HEK293 (cell line): ENCODE results near the gene MICU1.

Source experiments
- CTCF ChIA-PET: fragments of 350-600 bp; formaldehyde crosslinking; extraction: SDS; loops from one replicate; lab custom pipeline; 2021; ENCODE audit warnings: antibody characterized with exemption; lab: Yijun Ruan, JAX
- POLR2A ChIA-PET: fragments of 300-600 bp; formaldehyde crosslinking; extraction: SDS; loops from one replicate; lab custom pipeline; 2020; ENCODE audit warnings: antibody characterized with exemption, inconsistent platforms; lab: Yijun Ruan, JAX
- H3K27ac ChIP-seq: fragments of 200-500 bp; sonication (Bioruptor generic); 2 replicates; pipeline ENCODE4 v1.5.1; 2014; ENCODE audit warnings: low read depth, low read length, control low read depth, inconsistent platforms; ENCODE audit errors: extremely low read depth
- H3K36me3 ChIP-seq, 2 experiments: fragments of 200-500 bp in 1 of 2; sonication (Bioruptor generic) in 1 of 2; 1 replicate in 1 of 2; 2 replicates in 1 of 2; pipeline ENCODE4 v1.5.1; 2014 to 2017; ENCODE audit warnings: inconsistent platforms in 2 of 2, low read length in 2 of 2; ENCODE audit not compliant: control insufficient read depth in 2 of 2, insufficient read depth in 1 of 2
- H3K4me1 ChIP-seq: fragments of 200-500 bp; sonication (Bioruptor generic); 2 replicates; pipeline ENCODE4 v1.5.1; 2014; ENCODE audit warnings: mild to moderate bottlenecking, low read length, inconsistent platforms; ENCODE audit not compliant: control insufficient read depth, insufficient read depth
- H3K4me3 ChIP-seq: 2 replicates; pipeline ENCODE4 v1.5.1; 2011; ENCODE audit warnings: low read depth, mild to moderate bottlenecking, control low read depth, low read length, moderate library complexity
- H3K9me3 ChIP-seq: fragments of 200-500 bp; sonication (Bioruptor generic); 2 replicates; pipeline ENCODE4 v1.5.1; 2014; ENCODE audit warnings: low read depth, low read length, inconsistent platforms; ENCODE audit not compliant: control insufficient read depth, insufficient read depth
- KLF10 ChIP-seq: fragments of 450-650 bp; IDR thresholded peaks from 2 replicates; pipeline ENCODE4 v1.5.1; 2018; ENCODE audit warnings: missing biosample characterization, mild to moderate bottlenecking, missing genetic modification characterization
- OVOL3 ChIP-seq: fragments of 450-650 bp; formaldehyde crosslinking; IDR thresholded peaks from 2 replicates; pipeline ENCODE4 v1.5.1; 2016; ENCODE audit warnings: missing biosample characterization, missing genetic modification characterization
- PRDM6 ChIP-seq: fragments of 450-650 bp; formaldehyde crosslinking; IDR thresholded peaks from 2 replicates; pipeline ENCODE4 v1.5.1; 2017; ENCODE audit warnings: missing biosample characterization, missing genetic modification characterization
- SP3 ChIP-seq: fragments of 450-650 bp; formaldehyde crosslinking; IDR thresholded peaks from 2 replicates; pipeline ENCODE4 v1.5.1; 2016; ENCODE audit warnings: missing biosample characterization, missing genetic modification characterization
- TCF7L2 ChIP-seq: IDR thresholded peaks from 2 replicates; pipeline ENCODE4 v1.6.1; 2011; ENCODE audit warnings: low read depth, mild to moderate bottlenecking, inconsistent platforms, low read length, moderate library complexity, borderline replicate concordance
- ZBTB10 ChIP-seq: fragments of 450-650 bp; formaldehyde crosslinking; IDR thresholded peaks from 2 replicates; pipeline ENCODE4 v1.5.1; 2016; ENCODE audit warnings: missing biosample characterization, missing genetic modification characterization
- ZBTB48 ChIP-seq: fragments of 450-650 bp; formaldehyde crosslinking; IDR thresholded peaks from 2 replicates; pipeline ENCODE4 v1.5.1; 2016; ENCODE audit warnings: missing biosample characterization, missing genetic modification characterization
- ZEB2 ChIP-seq: fragments of 450-650 bp; formaldehyde crosslinking; IDR thresholded peaks from 2 replicates; pipeline ENCODE4 v1.5.1; 2016; ENCODE audit warnings: missing biosample characterization, missing genetic modification characterization
- ZNF175 ChIP-seq: fragments of 450-650 bp; formaldehyde crosslinking; IDR thresholded peaks from 2 replicates; pipeline ENCODE4 v1.5.1; 2016; ENCODE audit warnings: missing biosample characterization, missing genetic modification characterization
- ZNF19 ChIP-seq: fragments of 450-650 bp; formaldehyde crosslinking; IDR thresholded peaks from 2 replicates; pipeline ENCODE4; 2016; ENCODE audit warnings: missing biosample characterization, missing genetic modification characterization, low read depth
- ZNF280D ChIP-seq: fragments of 450-650 bp; formaldehyde crosslinking; IDR thresholded peaks from 2 replicates; pipeline ENCODE4 v1.5.1; 2016; ENCODE audit warnings: missing biosample characterization, missing genetic modification characterization
- ZNF341 ChIP-seq: fragments of 450-650 bp; formaldehyde crosslinking; IDR thresholded peaks from 2 replicates; pipeline ENCODE4; 2016; ENCODE audit warnings: low read depth, missing biosample characterization, missing genetic modification characterization
- ZNF449 ChIP-seq: fragments of 450-650 bp; formaldehyde crosslinking; IDR thresholded peaks from 2 replicates; pipeline ENCODE4 v1.5.1; 2017; ENCODE audit warnings: missing biosample characterization, mild to moderate bottlenecking, missing genetic modification characterization, moderate library complexity
- ZNF558 ChIP-seq: fragments of 450-650 bp; formaldehyde crosslinking; IDR thresholded peaks from 2 replicates; pipeline ENCODE4 v1.5.1; 2016; ENCODE audit warnings: missing biosample characterization, missing genetic modification characterization
- ZNF596 ChIP-seq: fragments of 450-650 bp; IDR thresholded peaks from 2 replicates; pipeline ENCODE4 v1.5.0; 2018; ENCODE audit warnings: missing biosample characterization, mild to moderate bottlenecking, missing genetic modification characterization, moderate library complexity
- ZNF600 ChIP-seq: fragments of 450-650 bp; formaldehyde crosslinking; IDR thresholded peaks from 2 replicates; pipeline ENCODE4 v1.5.1; 2016; ENCODE audit warnings: missing biosample characterization, missing genetic modification characterization
- ZNF623 ChIP-seq: fragments of 450-650 bp; formaldehyde crosslinking; IDR thresholded peaks from 2 replicates; pipeline ENCODE4 v1.5.1; 2016; ENCODE audit warnings: missing biosample characterization, missing genetic modification characterization
- ZNF664 ChIP-seq: fragments of 450-650 bp; formaldehyde crosslinking; IDR thresholded peaks from 2 replicates; pipeline ENCODE4 v1.5.1; 2016; ENCODE audit warnings: missing biosample characterization, missing genetic modification characterization
- ZNF704 ChIP-seq: fragments of 450-650 bp; formaldehyde crosslinking; IDR thresholded peaks from 2 replicates; pipeline ENCODE4 v1.5.1; 2016; ENCODE audit warnings: missing biosample characterization, missing genetic modification characterization
- ZNF843 ChIP-seq: fragments of 450-650 bp; formaldehyde crosslinking; IDR thresholded peaks from 2 replicates; pipeline ENCODE4 v1.5.1; 2016; ENCODE audit warnings: missing biosample characterization, missing genetic modification characterization
- ZXDB ChIP-seq: fragments of 450-650 bp; formaldehyde crosslinking; IDR thresholded peaks from 2 replicates; pipeline ENCODE4 v1.5.1; 2016; ENCODE audit warnings: missing biosample characterization, missing genetic modification characterization

The MICU1 gene

GRCh38 chr10:72322030-72322279 lies 303.9 kb downstream of the MICU1 start (continued):
- TF ChIP-seq ZXDB (tag by site-specific recombination) = no peak
- TF ChIP-seq ZNF704 (tag by site-specific recombination) = no peak

- Histone ChIP-seq H3K4me1 (peaks cover 21% of the 10 kb centered on the region), H3K4me3 (no peak overlapping the region), H3K27ac (peak overlapping the region; percentile 77), H3K9me3 (no peaks in the 10 kb centered on the region), H3K36me3 (no peaks in the 10 kb centered on the region)
- ChIA-PET CTCF (interaction anchor here (0.7 to 1.9 kb wide), 8 partner anchors 10 to 196 kb away, joined by 3 to 7 read pairs (median 4); partner anchors contain the start of gene DDIT4), POLR2A (interaction anchor here (0.6 to 5.5 kb wide), 13 partner anchors 11 to 162 kb away, joined by 3 to 110 read pairs (median 5); partner anchors contain the start of genes ANAPC16, ASCC1 and DDIT4)
- TF ChIP-seq ZNF623 (peak; percentile 73), ZNF558 (tag by site-specific recombination) (no peak), ZNF341 (tag by site-specific recombination) (0 out of 2 replicates have a peak, but pooled peaks have one; percentile 11), ZEB2 (tag by site-specific recombination) (0 out of 2 replicates have a peak, but pooled peaks have one; percentile 13)
Measured at GRCh38 chr10:72321248-72322029, 304.4 kb downstream of the MICU1 start.

- H3K4me1 ChIP-seq = peaks cover 21% of the 10 kb centered on the region
- TF ChIP-seq ZNF175 (tag by site-specific recombination) (no peak), PRDM6 (tag by site-specific recombination) (peak; percentile 21; the same call in 1 of the 2 replicates), TCF7L2 (no peak), ZNF843 (peak; percentile 87), ZBTB10 (peak; percentile 89), OVOL3 (peak; percentile 99), ZNF19 (tag by site-specific recombination) (no peak), ZNF664 (0 out of 2 replicates have a peak, but pooled peaks have one; percentile 9), ZNF600 (peak; percentile 97), KLF10 (tag by site-specific recombination) (peak; percentile 81), ZNF280D (no peak; the same call in 1 of the 2 replicates), ZNF449 (tag by site-specific recombination) (no peak), SP3 (tag by site-specific recombination) (peak; percentile 54), ZNF596 (tag by site-specific recombination) (peak; percentile 69; the same call in 1 of the 2 replicates), ZBTB48 (peak; percentile 95)
Measured at GRCh38 chr10:72320676-72321247, 305.1 kb downstream of the MICU1 start.

More at GRCh38 chr10:72320676-72321247, 305.1 kb downstream of the MICU1 start:
- H3K4me3 ChIP-seq = no peak overlapping the region
- no peaks in the 10 kb centered on the region for H3K9me3 ChIP-seq
- H3K27ac ChIP-seq = peak overlapping the region; percentile 77
- CTCF ChIA-PET = interaction anchor here (0.9 to 1.9 kb wide), 7 partner anchors 11 to 195 kb away, joined by 3 to 7 read pairs (median 3); partner anchors contain the start of gene DDIT4
- POLR2A ChIA-PET = interaction anchor here (0.6 to 5.5 kb wide), 14 partner anchors 11 to 161 kb away, joined by 3 to 110 read pairs (median 4); partner anchors contain the start of genes ANAPC16, ASCC1 and DDIT4
- H3K36me3 ChIP-seq = no peaks in the 10 kb centered on the region
